DOHH2 (cell line): ENCODE data around the gene DSG2.

Source experiments
- EZH2phosphoT487 ChIP-seq: fragments of 200-600 bp; sonication (generic); IDR thresholded peaks from 2 replicates; pipeline ENCODE4 v1.6.1; 2017; ENCODE audit warnings: borderline replicate concordance, mild to moderate bottlenecking, antibody characterized with exemption, low read length, moderate library complexity, mixed read lengths
- TF ChIP-seq, protein P1 (sequence below): fragments of 200-600 bp; sonication (generic); IDR thresholded peaks from one replicate; pipeline ENCODE4 v1.5.1; 2014; ENCODE audit warnings: antibody characterized with exemption, mild to moderate bottlenecking, low read depth, low read length; ENCODE audit not compliant: poor library complexity, severe bottlenecking

DNA sequence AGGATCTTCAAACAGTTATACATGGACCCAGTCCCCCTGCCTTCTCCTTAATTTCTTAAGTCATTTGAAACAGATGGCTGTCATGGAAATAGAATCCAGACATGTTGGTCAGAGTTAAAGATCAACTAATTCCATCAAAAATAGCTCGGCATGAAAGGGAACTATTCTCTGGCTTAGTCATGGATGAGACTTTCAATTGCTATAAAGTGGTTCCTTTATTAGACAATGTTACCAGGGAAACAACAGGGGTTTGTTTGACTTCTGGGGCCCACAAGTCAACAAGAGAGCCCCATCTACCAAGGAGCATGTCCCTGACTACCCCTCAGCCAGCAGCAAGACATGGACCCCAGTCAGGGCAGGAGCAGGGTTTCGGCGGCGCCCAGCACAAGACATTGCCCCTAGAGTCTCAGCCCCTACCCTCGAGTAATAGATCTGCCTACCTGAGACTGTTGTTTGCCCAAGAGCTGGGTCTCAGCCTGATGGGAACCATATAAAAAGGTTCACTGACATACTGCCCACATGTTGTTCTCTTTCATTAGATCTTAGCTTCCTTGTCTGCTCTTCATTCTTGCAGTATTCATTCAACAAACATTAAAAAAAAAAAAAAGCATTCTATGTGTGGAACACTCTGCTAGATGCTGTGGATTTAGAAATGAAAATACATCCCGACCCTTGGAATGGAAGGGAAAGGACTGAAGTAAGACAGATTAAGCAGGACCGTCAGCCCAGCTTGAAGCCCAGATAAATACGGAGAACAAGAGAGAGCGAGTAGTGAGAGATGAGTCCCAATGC lies 98.3 kb downstream of the DSG2 start:
- TF ChIP-seq, protein P1, sequence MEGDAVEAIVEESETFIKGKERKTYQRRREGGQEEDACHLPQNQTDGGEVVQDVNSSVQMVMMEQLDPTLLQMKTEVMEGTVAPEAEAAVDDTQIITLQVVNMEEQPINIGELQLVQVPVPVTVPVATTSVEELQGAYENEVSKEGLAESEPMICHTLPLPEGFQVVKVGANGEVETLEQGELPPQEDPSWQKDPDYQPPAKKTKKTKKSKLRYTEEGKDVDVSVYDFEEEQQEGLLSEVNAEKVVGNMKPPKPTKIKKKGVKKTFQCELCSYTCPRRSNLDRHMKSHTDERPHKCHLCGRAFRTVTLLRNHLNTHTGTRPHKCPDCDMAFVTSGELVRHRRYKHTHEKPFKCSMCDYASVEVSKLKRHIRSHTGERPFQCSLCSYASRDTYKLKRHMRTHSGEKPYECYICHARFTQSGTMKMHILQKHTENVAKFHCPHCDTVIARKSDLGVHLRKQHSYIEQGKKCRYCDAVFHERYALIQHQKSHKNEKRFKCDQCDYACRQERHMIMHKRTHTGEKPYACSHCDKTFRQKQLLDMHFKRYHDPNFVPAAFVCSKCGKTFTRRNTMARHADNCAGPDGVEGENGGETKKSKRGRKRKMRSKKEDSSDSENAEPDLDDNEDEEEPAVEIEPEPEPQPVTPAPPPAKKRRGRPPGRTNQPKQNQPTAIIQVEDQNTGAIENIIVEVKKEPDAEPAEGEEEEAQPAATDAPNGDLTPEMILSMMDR = no peak
- TF ChIP-seq EZH2phosphoT487 = no peak
